ENCODE data around the gene MEIS2. TPM values are rescaled to one million over a fixed set of nuclear protein-coding genes. Genes with fewer than 3 reads are reported as not detected.

The MEIS2 gene
- total RNA-seq, 1 donor from 2014 or later = 43.9 TPM

GRCh38 chr15:36850864-36851263 is 249.5 kb downstream of the MEIS2 start:
- ATAC-seq (ENCODE audit: poor library complexity) (no peak), DNase-seq (no peak)
- intact Hi-C loops (cut with DNase I) = no loop called here

- ATAC-seq (ENCODE audit: poor library complexity) (no peak), DNase-seq (no peak)
- intact Hi-C loops (cut with DNase I) = no loop called here
Observed at GRCh38 chr15:36845270-36845669, 255.1 kb downstream of the MEIS2 start.

GRCh38 chr15:36844534-36844998 is 255.8 kb downstream of the MEIS2 start:
- ATAC-seq (ENCODE audit: poor library complexity) = no peak
- DNase-seq = no peak
- intact Hi-C loops (cut with DNase I) = no loop called here

- ATAC-seq (ENCODE audit: poor library complexity) (no peak), DNase-seq (no peak)
- intact Hi-C loops (cut with DNase I) = no loop called here
Observed at GRCh38 chr15:36843822-36844221, 256.5 kb downstream of the MEIS2 start.

- DNase-seq (no peak), ATAC-seq (ENCODE audit: poor library complexity) (no peak)
- intact Hi-C loops (cut with DNase I) = no loop called here
Observed at GRCh38 chr15:36841193-36841592, 259.2 kb downstream of the MEIS2 start.

Small RNA genes within 50 kb of the gene (microRNA-seq; reads per million reads assigned to microRNA genes)
- gene MIR8063 = not detected

Data from Right ventricle myocardium superior (tissue), 1 donor.